ENCODE data around the gene USP24.

GRCh38 chr1:55232448-55233144 is 17.4 kb upstream of the USP24 start:
- TF ChIP-seq POLR2A (IDR thresholded peaks at IDR 0.05; ENCODE audit: low read depth, low read length) (no peak), POLR2AphosphoS5 (IDR thresholded peaks at IDR 0.05; ENCODE audit: insufficient read depth, low read depth, low read length) (no peak), CTCF (IDR thresholded peaks at IDR 0.05; ENCODE audit: extremely low read depth in 1 of 2, insufficient read depth in 1 of 2, low read depth in 1 of 2, low read length in 2 of 2) (no peak), EZH2 (IDR thresholded peaks at IDR 0.05; ENCODE audit: borderline replicate concordance, low read depth, low read length, severe bottlenecking) (no peak), FOS (IDR thresholded peaks at IDR 0.05; ENCODE audit: borderline replicate concordance, insufficient read depth, low read length) (no peak)
- TF ChIP-seq, protein P1, sequence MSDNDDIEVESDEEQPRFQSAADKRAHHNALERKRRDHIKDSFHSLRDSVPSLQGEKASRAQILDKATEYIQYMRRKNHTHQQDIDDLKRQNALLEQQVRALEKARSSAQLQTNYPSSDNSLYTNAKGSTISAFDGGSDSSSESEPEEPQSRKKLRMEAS (IDR thresholded peaks at IDR 0.05; ENCODE audit: insufficient read depth, insufficient read length): no peak

All from endothelial cell of umbilical vein (primary cell).